ENCODE data around the gene CA5A. TPM values are rescaled to one million over a fixed set of nuclear protein-coding genes. Genes with fewer than 3 reads are reported as not detected.

CA5A gene
- total and polyA plus RNA-seq, 2 of the 13 experiments (the other 11 are each of a cell fraction or from before 2014, with no cell fraction given): 66.8 to 106 TPM

DNA sequence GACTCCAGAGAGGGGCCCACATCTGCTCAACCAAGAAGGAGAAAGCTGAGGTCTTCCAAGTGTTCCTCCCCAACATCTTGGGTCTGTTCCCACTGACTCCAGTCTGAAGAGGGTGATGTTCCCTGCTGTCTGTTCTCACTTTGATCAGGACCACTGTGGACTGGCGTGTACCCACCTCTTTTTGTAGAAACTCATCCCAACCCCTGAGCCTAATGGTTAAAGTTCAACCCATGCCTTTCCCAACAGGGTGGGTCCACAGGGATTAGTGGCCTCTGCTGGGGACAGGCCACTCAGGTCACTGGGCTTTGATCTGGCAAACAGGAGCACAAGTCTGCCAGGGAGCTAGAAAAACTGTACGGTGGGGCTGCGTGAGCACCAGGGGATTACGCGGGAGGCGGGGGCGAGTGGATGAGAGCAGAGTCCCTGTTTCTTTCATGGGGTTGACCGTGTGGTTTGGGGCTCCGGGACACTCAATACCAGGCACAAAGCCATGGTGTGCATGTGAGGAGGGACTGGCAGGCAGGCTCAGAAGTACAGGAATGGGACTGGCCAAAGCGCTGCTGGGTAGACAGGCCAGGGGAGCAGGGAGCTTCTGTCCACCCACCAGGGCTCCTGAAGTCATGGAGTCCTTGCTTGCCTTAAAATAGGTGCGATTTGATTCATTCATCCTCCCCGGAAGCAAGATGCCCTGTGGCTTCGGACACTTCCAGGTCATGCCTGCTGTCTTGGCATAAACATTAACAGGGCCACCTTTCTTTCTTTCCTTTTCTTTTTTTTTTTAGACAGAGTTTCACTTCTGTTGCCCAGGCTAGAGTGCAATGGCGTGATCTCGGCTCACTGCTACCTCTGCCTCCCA is at the start of gene CA5A (continued):
- TF ChIP-seq KLF15 (CRISPR knock-in tag; IDR thresholded peaks at IDR 0.05; ENCODE audit: borderline replicate concordance) (no peak), ZNF678 (CRISPR knock-in tag; IDR thresholded peaks at IDR 0.05) (0 out of 2 replicates have a peak, but pooled peaks have one; percentile 13), RCOR2 (CRISPR knock-in tag; IDR thresholded peaks at IDR 0.05) (peak; percentile 97), ZNF101 (CRISPR knock-in tag; IDR thresholded peaks at IDR 0.05; ENCODE audit: borderline replicate concordance, low read depth) (peak; percentile 63; the same call in 1 of the 2 replicates), ZNF224 (CRISPR knock-in tag; IDR thresholded peaks at IDR 0.05) (peak; percentile 82), BHLHE40 (IDR thresholded peaks at IDR 0.05; ENCODE audit: low read length) (no peak; the same call in 1 of the 2 replicates), TMF1 (CRISPR knock-in tag; IDR thresholded peaks at IDR 0.05; ENCODE audit: low read depth) (peak; percentile 80; the same call in 1 of the 2 replicates), KLF9 (CRISPR knock-in tag; IDR thresholded peaks at IDR 0.05; ENCODE audit: low read depth) (peak; percentile 76; the same call in 1 of the 2 replicates), REST (IDR thresholded peaks at IDR 0.05; ENCODE audit: borderline replicate concordance in 1 of 2, low read depth in 1 of 2, low read length in 2 of 2) (peak in 1 of 2 experiments; percentile 15; a peak in 1 of 4 replicates), ZBTB42 (CRISPR knock-in tag; IDR thresholded peaks at IDR 0.05) (peak; percentile 63), MXI1 (IDR thresholded peaks at IDR 0.05; ENCODE audit: borderline replicate concordance, low read depth, low read length) (peak; percentile 72; the same call in 1 of the 3 replicates)
- TF ChIP-seq, protein P1, sequence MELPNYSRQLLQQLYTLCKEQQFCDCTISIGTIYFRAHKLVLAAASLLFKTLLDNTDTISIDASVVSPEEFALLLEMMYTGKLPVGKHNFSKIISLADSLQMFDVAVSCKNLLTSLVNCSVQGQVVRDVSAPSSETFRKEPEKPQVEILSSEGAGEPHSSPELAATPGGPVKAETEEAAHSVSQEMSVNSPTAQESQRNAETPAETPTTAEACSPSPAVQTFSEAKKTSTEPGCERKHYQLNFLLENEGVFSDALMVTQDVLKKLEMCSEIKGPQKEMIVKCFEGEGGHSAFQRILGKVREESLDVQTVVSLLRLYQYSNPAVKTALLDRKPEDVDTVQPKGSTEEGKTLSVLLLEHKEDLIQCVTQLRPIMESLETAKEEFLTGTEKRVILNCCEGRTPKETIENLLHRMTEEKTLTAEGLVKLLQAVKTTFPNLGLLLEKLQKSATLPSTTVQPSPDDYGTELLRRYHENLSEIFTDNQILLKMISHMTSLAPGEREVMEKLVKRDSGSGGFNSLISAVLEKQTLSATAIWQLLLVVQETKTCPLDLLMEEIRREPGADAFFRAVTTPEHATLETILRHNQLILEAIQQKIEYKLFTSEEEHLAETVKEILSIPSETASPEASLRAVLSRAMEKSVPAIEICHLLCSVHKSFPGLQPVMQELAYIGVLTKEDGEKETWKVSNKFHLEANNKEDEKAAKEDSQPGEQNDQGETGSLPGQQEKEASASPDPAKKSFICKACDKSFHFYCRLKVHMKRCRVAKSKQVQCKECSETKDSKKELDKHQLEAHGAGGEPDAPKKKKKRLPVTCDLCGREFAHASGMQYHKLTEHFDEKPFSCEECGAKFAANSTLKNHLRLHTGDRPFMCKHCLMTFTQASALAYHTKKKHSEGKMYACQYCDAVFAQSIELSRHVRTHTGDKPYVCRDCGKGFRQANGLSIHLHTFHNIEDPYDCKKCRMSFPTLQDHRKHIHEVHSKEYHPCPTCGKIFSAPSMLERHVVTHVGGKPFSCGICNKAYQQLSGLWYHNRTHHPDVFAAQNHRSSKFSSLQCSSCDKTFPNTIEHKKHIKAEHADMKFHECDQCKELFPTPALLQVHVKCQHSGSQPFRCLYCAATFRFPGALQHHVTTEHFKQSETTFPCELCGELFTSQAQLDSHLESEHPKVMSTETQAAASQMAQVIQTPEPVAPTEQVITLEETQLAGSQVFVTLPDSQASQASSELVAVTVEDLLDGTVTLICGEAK (IDR thresholded peaks at IDR 0.05): no peak
- TF ChIP-seq, protein P1 (CRISPR knock-in tag; IDR thresholded peaks at IDR 0.05): peak; percentile 70; the same call in 1 of the 2 replicates
- TF ChIP-seq, protein P2, sequence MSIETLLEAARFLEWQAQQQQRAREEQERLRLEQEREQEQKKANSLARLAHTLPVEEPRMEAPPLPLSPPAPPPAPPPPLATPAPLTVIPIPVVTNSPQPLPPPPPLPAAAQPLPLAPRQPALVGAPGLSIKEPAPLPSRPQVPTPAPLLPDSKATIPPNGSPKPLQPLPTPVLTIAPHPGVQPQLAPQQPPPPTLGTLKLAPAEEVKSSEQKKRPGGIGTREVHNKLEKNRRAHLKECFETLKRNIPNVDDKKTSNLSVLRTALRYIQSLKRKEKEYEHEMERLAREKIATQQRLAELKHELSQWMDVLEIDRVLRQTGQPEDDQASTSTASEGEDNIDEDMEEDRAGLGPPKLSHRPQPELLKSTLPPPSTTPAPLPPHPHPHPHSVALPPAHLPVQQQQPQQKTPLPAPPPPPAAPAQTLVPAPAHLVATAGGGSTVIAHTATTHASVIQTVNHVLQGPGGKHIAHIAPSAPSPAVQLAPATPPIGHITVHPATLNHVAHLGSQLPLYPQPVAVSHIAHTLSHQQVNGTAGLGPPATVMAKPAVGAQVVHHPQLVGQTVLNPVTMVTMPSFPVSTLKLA (IDR thresholded peaks at IDR 0.05): peak; percentile 39; the same call in 1 of the 2 replicates
